Ishikawa (cell line): ENCODE results near the gene MED26.
A peak's percentile ranks its signal among the peaks of the same experiment; 100 is the strongest.

Source experiments
- CREB1 ChIP-seq: IDR thresholded peaks from 2 replicates; pipeline ENCODE4 v1.6.1; 2012; ENCODE audit warnings: low read depth
- MAX ChIP-seq: IDR thresholded peaks from 2 replicates; pipeline ENCODE4 v1.6.1; 2012
- TF ChIP-seq, protein P1 (sequence below): IDR thresholded peaks from 2 replicates; pipeline ENCODE4 v1.6.1; 2012; ENCODE audit warnings: low read depth, mild to moderate bottlenecking

- TF ChIP-seq, protein P1, sequence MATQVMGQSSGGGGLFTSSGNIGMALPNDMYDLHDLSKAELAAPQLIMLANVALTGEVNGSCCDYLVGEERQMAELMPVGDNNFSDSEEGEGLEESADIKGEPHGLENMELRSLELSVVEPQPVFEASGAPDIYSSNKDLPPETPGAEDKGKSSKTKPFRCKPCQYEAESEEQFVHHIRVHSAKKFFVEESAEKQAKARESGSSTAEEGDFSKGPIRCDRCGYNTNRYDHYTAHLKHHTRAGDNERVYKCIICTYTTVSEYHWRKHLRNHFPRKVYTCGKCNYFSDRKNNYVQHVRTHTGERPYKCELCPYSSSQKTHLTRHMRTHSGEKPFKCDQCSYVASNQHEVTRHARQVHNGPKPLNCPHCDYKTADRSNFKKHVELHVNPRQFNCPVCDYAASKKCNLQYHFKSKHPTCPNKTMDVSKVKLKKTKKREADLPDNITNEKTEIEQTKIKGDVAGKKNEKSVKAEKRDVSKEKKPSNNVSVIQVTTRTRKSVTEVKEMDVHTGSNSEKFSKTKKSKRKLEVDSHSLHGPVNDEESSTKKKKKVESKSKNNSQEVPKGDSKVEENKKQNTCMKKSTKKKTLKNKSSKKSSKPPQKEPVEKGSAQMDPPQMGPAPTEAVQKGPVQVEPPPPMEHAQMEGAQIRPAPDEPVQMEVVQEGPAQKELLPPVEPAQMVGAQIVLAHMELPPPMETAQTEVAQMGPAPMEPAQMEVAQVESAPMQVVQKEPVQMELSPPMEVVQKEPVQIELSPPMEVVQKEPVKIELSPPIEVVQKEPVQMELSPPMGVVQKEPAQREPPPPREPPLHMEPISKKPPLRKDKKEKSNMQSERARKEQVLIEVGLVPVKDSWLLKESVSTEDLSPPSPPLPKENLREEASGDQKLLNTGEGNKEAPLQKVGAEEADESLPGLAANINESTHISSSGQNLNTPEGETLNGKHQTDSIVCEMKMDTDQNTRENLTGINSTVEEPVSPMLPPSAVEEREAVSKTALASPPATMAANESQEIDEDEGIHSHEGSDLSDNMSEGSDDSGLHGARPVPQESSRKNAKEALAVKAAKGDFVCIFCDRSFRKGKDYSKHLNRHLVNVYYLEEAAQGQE, result no peak
- peak; percentile 79 for TF ChIP-seq MAX
- TF ChIP-seq CREB1, result peak; percentile 99
These were observed 55.4 kb downstream of the MED26 start, which contains the start of gene SLC35E1 for GRCh38 chr19:16572332-16573211.
